ENCODE measurements around the gene PRDX2.

DNA sequence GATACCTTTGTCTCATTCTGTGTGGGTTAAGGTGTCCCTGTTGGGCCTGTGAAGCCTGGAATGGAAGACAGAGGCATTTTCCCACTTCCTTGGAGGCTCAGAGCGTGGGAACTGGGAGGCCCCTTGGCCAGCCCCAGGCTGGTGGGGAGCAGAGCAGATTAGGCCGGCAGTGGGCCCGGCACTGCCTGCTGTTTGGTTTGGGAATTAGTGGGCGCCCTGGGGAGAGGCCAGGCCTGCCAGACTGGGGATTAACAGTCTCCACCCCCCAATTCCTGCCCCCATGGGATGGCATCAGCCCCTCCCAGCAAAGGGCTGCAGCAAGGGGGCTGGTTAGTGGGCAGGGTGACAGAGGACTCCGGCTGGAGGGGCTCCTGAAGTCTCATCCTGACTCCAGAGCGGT lies 53.1 kb downstream of the PRDX2 start:
- TF ChIP-seq, protein P1, sequence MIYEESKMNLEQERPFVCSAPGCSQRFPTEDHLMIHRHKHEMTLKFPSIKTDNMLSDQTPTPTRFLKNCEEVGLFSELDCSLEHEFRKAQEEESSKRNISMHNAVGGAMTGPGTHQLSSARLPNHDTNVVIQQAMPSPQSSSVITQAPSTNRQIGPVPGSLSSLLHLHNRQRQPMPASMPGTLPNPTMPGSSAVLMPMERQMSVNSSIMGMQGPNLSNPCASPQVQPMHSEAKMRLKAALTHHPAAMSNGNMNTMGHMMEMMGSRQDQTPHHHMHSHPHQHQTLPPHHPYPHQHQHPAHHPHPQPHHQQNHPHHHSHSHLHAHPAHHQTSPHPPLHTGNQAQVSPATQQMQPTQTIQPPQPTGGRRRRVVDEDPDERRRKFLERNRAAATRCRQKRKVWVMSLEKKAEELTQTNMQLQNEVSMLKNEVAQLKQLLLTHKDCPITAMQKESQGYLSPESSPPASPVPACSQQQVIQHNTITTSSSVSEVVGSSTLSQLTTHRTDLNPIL (CRISPR knock-in tag; IDR thresholded peaks at IDR 0.05; ENCODE audit: low read depth): no peak
- no peak for TF ChIP-seq OSR1 (CRISPR knock-in tag; IDR thresholded peaks at IDR 0.05)
- TF ChIP-seq CSDC2 (CRISPR knock-in tag; IDR thresholded peaks at IDR 0.05): no peak

All from SK-N-SH treated with all-trans-retinoic acid at 6 μM for 48 hours (cell line).